ENCODE measurements around the gene CCNI2. TPM values are rescaled to one million over a fixed set of nuclear protein-coding genes. Genes with fewer than 3 reads are reported as not detected.

Gene CCNI2
- total RNA-seq, 4 donors from 2014 or later, result 0.34 to 0.81 (median 0.67) TPM; not detected in 1

DNA sequence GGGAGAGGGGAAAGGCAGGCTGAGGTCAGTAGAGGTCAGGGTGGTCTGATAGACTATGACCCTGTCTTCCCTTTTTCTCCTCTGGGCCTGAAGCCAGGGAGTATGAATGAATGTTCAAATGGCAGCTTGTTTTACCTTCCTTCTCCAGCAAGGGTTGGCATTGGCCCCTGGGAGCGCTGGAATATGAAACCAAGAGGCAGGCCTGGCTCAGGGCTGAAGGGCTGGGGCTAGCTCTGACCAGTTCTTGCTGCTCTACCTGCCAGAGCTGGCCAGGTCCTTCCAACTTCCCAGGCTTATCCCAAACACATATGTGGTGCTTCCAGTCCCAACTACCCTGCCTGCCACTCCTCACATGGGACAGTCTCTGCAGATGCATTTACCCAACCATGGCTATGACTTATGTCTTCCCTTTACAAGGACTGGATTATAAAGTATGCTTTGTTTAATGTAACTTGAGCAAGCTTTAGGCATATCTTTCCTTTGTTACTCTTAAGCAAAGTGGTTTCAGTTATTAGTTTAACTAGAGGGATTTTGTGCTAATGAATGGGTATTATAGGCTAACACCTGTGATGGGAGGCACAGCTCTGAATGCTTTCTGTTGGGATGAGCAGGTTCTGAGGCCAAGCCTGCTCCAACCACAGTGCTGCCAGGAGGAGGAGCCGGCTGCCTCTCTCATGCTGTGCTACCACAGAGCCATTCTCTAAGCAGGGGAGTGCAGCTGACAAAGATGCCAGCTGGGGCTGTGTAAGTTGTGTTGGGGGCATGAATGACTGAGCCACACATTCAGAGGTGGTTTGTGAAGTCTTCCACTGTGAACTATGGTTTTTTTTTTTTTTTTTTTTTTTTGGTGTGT lies 6.1 kb downstream of the CCNI2 start:
- peaks cover 5 to 12% of the 10 kb centered on the region in 2 donors for H3K4me1 ChIP-seq
- no peaks in the 10 kb centered on the region for H3K27me3 ChIP-seq
- TF ChIP-seq POLR2A (IDR thresholded peaks at IDR 0.05) (no peak), CTCF (IDR thresholded peaks at IDR 0.05) (no peak)
- H3K36me3 ChIP-seq, result peaks cover 7 to 8% of the 10 kb centered on the region in 2 donors
- peak; percentile 72 to 90 for DNase-seq
- intact Hi-C loops (cut with DNase I), result no loop called here
- WGBS, 2 donors, result 37 to 69% methylated on average over 2 of the region's 2 CpGs
- no peak overlapping the region for H3K4me3 ChIP-seq (replicated peaks in 1 of 3)
- H3K27ac ChIP-seq, result peak overlapping the region in 2 of 3 donors; percentile 30 to 34
- no peaks in the 10 kb centered on the region for H3K9me3 ChIP-seq

- DNase-seq, result no peak
- Histone ChIP-seq H3K36me3 (peaks cover 15% of the 10 kb centered on the region in 2 donors), H3K9me3 (no peaks in the 10 kb centered on the region), H3K4me1 (peaks cover 5 to 12% of the 10 kb centered on the region in 2 donors), H3K27me3 (no peaks in the 10 kb centered on the region), H3K4me3 (replicated peaks in 1 of 3) (no peak overlapping the region), H3K27ac (no peak overlapping the region)
- TF ChIP-seq POLR2A (IDR thresholded peaks at IDR 0.05) (no peak), CTCF (IDR thresholded peaks at IDR 0.05) (no peak)
- WGBS, 2 donors, result 96 to 99% methylated on average over 4 of the region's 4 CpGs
- intact Hi-C loops (cut with DNase I), result no loop called here
These were observed 6.9 kb downstream of the CCNI2 start for GRCh38 chr5:132754111-132754510.

GRCh38 chr5:132754947-132755346 lies 7.7 kb downstream of the CCNI2 start:
- TF ChIP-seq CTCF (IDR thresholded peaks at IDR 0.05), result peak in 2 of 6 experiments; percentile 12 to 15
- TF ChIP-seq POLR2A (IDR thresholded peaks at IDR 0.05), result no peak
- Histone ChIP-seq H3K27ac (no peak overlapping the region), H3K4me3 (replicated peaks in 1 of 3) (no peak overlapping the region), H3K4me1 (peaks cover 5 to 12% of the 10 kb centered on the region in 2 donors), H3K27me3 (no peaks in the 10 kb centered on the region), H3K36me3 (peaks cover 18 to 21% of the 10 kb centered on the region in 2 donors), H3K9me3 (no peaks in the 10 kb centered on the region)
- no peak for DNase-seq
- intact Hi-C loops (cut with DNase I), result no loop called here

DNA sequence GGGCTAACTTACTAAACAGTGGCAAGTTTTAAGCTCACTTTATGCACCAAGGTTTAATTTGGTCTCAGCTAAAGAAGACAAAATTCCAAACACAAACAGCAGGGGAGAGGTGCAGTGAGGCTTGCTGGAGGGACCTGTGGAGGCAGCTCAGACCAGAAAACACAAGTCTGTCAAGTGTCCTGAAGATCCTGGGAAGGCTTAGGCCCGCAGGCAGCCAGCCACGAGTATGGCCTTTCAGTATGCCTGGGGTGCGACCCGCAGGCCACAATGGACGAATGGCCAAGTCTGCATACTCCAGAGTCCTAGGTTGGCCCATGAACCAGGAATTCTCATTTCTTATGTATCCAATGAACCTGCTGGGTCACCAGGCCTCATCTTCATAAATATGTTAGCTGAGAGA lies 9.3 kb downstream of the CCNI2 start:
- 80 to 83% methylated on average over 5 of the region's 5 CpGs for WGBS, 2 donors
- Histone ChIP-seq H3K4me3 (replicated peaks in 1 of 3) (no peak overlapping the region), H3K36me3 (peaks cover 31 to 37% of the 10 kb centered on the region in 2 donors), H3K27ac (no peak overlapping the region), H3K27me3 (no peaks in the 10 kb centered on the region), H3K4me1 (peaks cover 5 to 12% of the 10 kb centered on the region in 2 donors), H3K9me3 (no peaks in the 10 kb centered on the region)
- no peak for DNase-seq
- TF ChIP-seq CTCF (IDR thresholded peaks at IDR 0.05) (no peak), POLR2A (IDR thresholded peaks at IDR 0.05) (no peak)
- intact Hi-C loops (cut with DNase I), result no loop called here

DNA sequence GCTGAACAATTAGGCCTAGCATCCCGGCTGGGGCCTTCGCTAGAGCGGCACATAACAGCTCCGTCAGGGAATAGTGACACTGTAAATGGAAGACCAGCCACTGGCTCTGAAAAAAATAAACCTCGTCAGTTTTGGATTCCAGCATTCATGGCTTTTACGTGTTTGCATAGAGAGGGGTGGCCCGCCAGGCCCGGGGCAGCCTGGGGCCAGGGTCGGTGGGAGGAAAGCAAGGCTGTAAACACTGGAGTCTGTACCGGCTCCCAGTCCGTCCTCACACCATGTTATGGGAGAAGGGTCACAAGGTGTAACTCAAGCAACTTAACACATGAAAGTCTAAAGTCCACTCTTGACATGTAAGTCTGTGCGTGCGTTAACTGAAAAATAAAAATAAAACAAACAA lies 11.2 kb downstream of the CCNI2 start:
- H3K36me3 ChIP-seq, result peaks cover 43 to 46% of the 10 kb centered on the region in 2 donors
- no peaks in the 10 kb centered on the region for H3K9me3 ChIP-seq
- H3K4me1 ChIP-seq, result peaks cover under 1% of the 10 kb centered on the region in 2 donors
- DNase-seq, result no peak
- no peak overlapping the region for H3K27ac ChIP-seq
- WGBS, 2 donors, result 90 to 93% methylated on average over 13 of the region's 13 CpGs
- no peaks in the 10 kb centered on the region for H3K27me3 ChIP-seq
- intact Hi-C loops (cut with DNase I), result no loop called here
- no peak overlapping the region for H3K4me3 ChIP-seq (replicated peaks in 1 of 3)
- no peak for TF ChIP-seq CTCF (IDR thresholded peaks at IDR 0.05)
- no peak for TF ChIP-seq POLR2A (IDR thresholded peaks at IDR 0.05)
